HG03469 (cell line): ENCODE data around the gene ABT1.
"Not testable (repeated sequence)": the region's sequence is repeated elsewhere in the genome, so short reads cannot be mapped to it uniquely, and the experiment has no call there.

Source experiments
- ATAC-seq: cut with Tn5 transposase; IDR thresholded peaks from one replicate; pipeline ENCODE4 v1.9.1; 2021; ENCODE audit warnings: mild to moderate bottlenecking, moderate library complexity, moderate number of reproducible peaks; ENCODE audit not compliant: unreplicated experiment

Gene ABT1

GRCh38 chr6:26596579-26597388 lies at the start of gene ABT1:
Gene ABT1 (plus strand): TSS chr6:26596953. CDS start chr6:26596983, 30 bp downstream.
- peak; percentile 54 for ATAC-seq

- not testable (repeated sequence) for ATAC-seq
Measured at GRCh38 chr6:26547363-26547762, 49.4 kb upstream of the ABT1 start.

- ATAC-seq = no peak
Measured at GRCh38 chr6:26550250-26550993, 46.3 kb upstream of the ABT1 start.

GRCh38 chr6:26552205-26552604 lies 44.5 kb upstream of the ABT1 start:
- ATAC-seq = no peak

GRCh38 chr6:26552640-26553188 lies 44.0 kb upstream of the ABT1 start:
- ATAC-seq = no peak

- no peak for ATAC-seq
Measured at GRCh38 chr6:26553264-26553634, 43.5 kb upstream of the ABT1 start.

GRCh38 chr6:26553635-26554446 lies 42.9 kb upstream of the ABT1 start:
- no peak for ATAC-seq

GRCh38 chr6:26554447-26554696 lies 42.4 kb upstream of the ABT1 start:
- no peak for ATAC-seq

GRCh38 chr6:26554697-26555504 lies 41.9 kb upstream of the ABT1 start:
- no peak for ATAC-seq

GRCh38 chr6:26555505-26556262 lies 41.1 kb upstream of the ABT1 start:
- no peak for ATAC-seq

- ATAC-seq = no peak
Measured at GRCh38 chr6:26556263-26557070, 40.3 kb upstream of the ABT1 start.

- no peak for ATAC-seq
Measured at GRCh38 chr6:26561533-26562466, 35.0 kb upstream of the ABT1 start.

- ATAC-seq = no peak
Measured at GRCh38 chr6:26563488-26563887, 33.3 kb upstream of the ABT1 start.

- ATAC-seq = peak; percentile 47
Measured at GRCh38 chr6:26568601-26569432, 27.9 kb upstream of the ABT1 start.

GRCh38 chr6:26569433-26569764 lies 27.4 kb upstream of the ABT1 start:
- ATAC-seq = no peak

- no peak for ATAC-seq
Measured at GRCh38 chr6:26570027-26570809, 26.5 kb upstream of the ABT1 start.
